ENCODE data around the gene TBC1D9B. TPM values are rescaled to one million over a fixed set of nuclear protein-coding genes. Genes with fewer than 3 reads are reported as not detected.

TBC1D9B gene
- total RNA-seq, 1 donor from 2014 or later, result 95.0 TPM

DNA sequence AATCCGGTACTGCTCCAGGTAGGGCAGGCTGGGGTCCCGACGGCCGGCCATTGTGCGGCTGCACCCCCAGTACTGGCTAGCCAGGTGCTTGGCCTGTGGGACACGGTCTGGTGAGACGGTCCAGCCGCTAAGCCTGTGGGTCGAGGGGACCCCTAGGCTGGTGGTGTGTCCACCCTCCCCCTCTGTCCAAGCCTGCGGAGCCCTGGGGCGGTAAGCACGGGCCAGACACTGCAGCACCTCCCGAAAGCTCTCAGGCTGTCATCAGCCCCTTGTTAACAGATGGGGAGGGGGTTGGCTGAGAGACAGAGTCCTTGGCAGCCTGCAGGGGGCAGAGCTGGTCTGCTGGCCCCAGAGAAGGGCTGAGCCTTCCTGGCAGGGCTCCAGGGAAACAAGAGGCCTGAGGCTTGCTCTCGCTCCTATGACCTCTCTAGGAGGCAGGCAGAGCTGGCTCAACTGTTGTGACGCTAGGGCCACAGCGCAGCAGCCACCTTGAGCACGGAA is 37.2 kb downstream of the TBC1D9B start:
- intact Hi-C loops (cut with micrococcal nuclease), result no loop called here

DNA sequence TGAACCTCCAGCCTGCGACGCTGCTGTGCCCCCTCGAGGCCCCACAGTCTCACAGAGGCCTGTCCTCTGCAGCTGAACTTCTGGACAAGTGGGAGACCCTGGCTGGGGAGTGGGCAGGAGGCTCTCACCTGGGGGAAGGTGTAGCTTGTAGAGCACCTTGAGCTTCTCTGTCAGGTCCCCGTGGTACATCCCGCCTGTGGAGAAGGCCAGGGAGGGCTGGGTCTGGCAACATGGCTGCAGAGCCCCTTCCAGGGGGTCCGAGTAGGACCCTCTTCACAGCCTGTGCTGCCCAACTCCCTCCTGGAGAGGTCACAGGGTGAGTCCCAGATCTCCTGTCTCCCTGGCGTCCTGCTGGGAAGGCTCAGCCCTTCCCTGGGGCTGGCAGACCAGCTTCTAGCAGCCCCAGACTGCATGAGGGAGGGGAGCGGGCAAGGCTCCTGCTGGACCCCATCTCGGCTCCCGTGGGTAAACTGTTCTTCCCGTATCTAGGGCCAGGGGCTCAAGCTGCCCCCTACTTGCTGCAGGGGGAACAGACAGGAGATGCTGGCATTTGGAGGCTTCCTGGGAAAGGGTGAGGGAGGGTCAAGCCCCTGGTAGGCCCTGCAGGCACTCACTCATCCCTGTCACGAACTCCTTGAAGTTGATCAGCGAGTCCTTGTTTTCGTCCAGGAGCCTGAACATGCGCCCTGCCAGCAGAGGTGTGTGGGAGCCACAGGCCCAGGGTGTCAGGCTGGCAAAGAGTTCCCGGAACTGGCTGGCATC is 37.9 kb downstream of the TBC1D9B start:
- intact Hi-C loops (cut with micrococcal nuclease), result no loop called here

DNA sequence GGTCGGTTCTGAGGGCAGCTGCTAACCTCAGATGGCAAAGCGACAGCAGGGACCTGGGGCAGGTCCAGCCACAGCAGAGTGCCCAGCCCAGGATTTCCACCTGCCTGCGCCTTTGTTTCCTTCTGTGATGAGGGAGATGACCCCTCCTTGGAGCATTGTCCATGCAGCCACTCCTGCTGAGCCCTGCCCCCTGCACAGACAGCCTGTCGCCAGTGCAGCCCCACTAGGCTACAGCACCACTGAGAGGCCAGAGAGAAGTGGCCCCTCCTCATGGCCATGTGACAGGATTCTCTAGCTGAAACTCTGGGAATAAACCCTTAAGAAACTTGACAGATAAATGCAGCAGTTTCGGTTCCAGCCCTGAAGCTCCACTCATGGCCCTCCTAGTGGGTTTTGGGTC is 38.6 kb downstream of the TBC1D9B start:
- intact Hi-C loops (cut with micrococcal nuclease), result no loop called here

DNA sequence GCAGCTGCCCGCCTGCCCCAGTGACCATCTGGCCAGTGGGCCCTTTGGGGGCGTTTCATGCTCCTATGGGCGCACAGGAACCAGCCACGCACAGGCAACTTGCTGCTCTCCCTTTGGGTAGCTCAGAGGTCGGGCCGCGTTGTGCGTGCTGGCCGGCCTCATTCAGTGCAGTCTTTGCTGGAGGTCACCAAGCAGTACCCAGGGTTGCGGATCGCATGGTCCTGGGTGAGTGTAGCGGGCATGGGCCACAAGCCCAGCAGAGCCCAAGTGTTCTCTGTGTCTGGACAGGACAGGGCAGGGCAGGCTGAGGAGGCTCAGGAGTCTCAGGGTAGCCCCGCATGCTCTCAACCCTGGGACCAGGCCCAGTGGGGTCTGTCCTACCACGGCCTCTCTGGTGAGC is 39.2 kb downstream of the TBC1D9B start:
- intact Hi-C loops (cut with micrococcal nuclease), result no loop called here

DNA sequence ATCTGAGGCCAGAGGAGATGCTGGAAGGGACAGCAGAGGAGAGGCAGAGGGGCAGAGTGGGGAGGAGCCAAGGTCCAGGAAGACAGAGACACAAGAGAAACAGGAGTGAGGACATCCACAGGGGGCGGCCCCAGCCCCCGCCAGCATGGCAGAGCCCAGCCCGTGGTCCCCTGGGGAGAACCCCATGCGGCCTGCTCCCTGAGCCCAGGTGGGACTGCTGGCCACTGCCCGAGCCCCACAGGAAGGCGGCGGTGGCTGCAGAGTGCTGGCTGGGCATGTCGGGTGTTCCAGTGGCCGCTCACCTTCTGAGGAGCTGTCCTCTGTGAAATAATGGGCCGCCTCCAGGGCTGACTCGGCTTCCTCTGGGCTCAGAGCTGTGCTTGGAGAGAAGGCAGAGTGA is 40.2 kb downstream of the TBC1D9B start:
- intact Hi-C loops (cut with micrococcal nuclease), result no loop called here

DNA sequence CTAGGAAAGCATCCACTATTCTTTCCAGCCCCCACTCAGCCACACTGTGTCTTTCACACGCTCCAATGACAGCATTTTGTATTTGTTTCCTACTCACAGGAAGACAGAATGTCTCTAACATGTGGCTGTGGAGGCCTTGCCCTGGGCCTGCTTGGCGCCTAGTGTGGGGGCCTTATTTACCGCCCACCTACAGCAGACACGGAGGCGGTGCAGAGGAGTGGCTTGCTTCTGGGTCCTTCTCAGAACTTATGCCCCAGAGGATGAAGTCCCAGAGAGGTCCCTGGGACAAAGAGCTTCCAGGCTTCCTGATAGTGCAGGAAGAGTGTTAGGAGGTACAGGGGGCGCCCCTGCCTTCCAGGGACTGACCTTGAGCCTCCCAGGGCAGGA is 40.6 kb downstream of the TBC1D9B start:
- intact Hi-C loops (cut with micrococcal nuclease), result no loop called here

DNA sequence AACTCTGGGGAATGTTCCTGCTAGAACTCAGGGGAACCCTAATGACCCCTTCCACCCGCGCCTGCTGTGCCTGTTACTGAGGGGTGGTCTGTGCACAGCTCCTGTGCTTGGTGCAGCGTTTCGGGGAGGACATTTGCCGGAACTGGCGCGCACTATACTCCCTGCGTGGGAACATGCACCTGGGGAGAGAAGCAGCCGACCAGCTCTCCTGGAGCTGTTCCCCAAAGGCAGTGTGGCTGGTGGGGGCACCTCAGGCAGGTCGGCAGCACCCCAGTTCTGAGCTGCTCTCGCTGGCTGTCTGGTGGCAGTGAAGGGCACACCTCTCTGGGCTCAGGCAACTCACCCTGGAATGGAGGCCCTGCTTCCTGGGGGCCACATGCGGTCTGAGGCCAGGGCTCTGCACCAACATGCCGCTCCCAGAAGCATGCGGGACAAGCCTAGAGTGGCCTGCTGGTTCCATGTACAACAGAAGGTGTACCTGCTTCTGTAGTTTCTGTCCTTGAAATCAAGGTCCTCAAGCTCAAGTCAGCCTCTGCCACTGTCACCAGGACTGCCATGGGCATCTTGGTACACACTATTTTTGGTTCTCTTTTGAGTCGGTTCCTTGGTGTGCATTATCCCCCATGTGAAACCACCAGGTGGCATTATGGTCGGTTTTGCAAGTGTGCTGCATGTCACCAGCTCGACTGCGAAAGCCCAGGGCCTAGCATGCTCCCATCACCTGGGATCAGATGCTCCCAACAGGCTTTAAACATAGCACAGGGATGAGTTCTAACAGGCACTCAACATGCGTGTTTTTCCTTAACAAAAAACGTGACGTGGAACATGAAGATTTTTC is 41.2 kb downstream of the TBC1D9B start:
- intact Hi-C loops (cut with micrococcal nuclease), result no loop called here

DNA sequence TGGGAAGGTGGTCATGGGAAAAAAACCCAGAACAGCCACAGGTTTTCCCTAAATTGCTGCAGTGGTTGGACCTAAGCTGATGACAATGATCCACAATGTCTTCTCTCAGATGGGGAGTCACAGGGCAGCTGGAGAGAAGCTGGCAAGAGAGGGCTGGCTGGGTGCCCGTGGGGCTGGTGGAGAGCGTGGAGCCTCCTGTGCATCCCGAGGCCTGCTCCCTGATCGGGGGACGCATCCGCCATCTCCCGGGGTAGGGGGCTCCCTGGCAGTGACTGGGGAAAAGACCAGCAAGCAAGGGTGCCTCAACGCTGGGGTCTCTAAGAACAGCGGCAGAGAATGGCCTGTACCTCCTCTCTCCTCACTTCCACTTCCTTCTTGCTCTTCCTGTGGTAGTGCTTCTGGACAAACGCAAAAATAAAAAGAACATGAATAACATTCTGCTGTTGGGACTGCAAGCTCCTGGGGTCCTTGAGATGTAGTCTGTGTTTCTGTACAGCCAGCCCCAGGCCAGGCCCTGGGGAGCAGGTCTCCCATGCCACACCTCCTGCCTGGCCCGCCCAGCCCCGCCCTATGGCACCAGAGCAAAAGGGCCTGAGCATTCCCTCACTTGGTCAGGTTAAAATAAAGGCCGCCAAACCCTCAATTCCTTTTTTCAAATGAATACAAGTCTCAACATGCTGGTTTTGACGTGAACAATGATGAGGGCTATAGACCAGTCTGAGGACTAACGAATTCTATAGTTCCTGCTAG is 42.0 kb downstream of the TBC1D9B start:
- intact Hi-C loops (cut with micrococcal nuclease), result no loop called here

DNA sequence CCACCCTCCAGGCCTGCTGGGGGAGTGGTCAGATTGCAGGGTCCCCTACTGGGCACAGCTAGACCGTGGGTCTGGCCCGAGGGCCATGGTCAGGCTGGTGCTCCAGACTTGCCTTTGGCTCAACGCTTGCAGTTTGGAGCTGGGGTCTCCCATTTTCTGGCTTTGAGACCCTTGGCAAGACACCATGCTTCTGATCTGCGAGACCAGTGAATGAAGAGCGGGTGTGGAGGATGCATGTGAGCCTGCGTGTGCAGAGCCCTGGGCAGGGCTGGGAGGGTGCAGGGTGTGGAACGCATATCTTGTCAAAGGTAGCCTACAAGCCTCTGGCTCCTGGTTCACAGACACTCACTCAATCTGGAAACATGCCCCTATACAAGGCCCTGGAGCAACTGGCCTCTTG is 43.0 kb downstream of the TBC1D9B start:
- intact Hi-C loops (cut with micrococcal nuclease), result no loop called here

DNA sequence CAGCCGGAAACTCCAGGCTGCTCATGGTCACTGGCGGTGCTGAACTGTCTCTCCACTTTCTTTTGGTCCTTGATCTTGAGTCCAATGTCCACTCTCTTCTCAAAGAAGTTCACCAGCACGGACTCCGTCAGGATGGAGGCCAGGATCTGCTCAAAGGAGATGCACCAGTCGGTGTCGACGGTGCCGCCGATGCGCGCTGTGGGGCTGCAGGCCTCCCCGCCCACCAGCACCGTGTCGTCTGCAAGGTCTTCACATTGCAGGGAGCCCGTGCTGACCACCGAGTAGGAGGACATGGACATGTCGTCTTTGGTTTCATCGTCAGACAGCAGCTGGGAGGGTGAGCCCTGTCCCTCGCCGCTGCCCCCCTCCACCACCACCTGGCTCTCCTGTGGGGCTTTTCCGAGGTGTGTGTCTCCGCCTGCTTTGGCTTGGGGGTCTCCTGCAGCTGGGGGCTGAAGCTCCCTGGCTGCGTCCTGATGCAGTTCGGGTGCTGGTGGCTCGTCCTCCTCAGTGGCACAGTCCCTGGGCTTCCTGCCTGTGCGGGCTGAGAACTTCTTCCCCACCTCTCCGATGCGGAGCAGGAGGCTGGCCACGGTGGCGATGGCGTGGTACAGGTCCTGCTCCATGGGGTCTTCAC is 44.1 kb downstream of the TBC1D9B start:
- intact Hi-C loops (cut with micrococcal nuclease), result no loop called here

DNA sequence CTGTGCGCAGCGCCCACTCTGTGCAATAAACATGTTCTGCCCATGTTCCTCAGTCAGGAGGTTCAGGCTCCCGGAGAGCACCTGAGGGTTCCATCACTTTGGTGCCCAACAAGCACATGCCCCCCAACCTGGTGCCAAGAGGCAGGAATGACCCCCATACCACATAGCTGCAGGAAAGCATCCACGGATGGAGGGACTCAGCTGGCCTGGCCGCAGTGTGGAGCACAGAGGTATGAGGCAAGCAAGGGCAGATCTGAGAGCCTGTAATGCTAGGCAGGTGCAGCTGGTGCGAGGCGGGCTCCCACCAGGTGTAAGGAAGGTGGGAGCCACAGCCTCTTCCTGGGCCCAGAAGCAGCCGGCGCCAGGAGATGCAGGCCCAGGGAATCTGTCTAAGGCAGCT is 44.8 kb downstream of the TBC1D9B start:
- intact Hi-C loops (cut with micrococcal nuclease), result no loop called here

DNA sequence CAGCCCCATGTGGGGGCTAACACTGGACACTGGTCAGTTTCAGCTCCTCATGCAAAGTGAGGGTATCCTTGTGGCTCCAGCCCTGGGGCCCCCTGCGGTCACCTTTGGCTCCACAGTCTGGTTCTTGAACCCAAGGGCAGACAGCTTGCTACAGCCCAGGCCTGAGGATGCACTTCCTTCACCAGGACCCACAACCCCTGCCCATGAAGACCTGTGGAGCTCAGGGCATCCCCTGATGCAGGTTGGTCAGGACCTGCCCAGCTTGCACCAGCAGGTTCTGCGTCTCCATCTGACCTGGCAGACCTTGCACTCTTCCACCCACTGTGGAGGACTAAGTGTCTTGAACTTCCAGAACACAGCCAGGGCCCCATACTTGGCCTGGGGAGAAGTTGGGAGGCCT is 45.4 kb downstream of the TBC1D9B start:
- intact Hi-C loops (cut with micrococcal nuclease), result no loop called here

DNA sequence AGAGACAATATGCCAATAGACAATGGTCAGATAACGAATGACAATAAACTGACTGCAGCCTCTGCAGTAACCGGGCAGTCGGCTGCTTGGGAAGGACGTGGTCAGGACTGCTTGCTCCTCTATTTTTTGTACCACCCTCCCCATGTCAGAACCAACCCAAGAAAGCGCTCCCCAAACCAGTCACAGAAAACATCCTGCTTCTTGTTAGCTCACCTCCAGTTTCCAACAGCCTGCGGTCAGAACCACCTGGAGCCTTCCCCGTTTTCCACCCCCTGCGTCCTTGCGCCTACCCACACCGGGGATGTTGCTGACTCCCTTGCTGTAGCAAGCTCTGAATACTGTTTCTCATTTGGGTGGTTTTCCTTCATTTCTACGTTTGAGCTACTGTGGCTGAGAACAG is 47.4 kb downstream of the TBC1D9B start:
- intact Hi-C loops (cut with micrococcal nuclease), result no loop called here

DNA sequence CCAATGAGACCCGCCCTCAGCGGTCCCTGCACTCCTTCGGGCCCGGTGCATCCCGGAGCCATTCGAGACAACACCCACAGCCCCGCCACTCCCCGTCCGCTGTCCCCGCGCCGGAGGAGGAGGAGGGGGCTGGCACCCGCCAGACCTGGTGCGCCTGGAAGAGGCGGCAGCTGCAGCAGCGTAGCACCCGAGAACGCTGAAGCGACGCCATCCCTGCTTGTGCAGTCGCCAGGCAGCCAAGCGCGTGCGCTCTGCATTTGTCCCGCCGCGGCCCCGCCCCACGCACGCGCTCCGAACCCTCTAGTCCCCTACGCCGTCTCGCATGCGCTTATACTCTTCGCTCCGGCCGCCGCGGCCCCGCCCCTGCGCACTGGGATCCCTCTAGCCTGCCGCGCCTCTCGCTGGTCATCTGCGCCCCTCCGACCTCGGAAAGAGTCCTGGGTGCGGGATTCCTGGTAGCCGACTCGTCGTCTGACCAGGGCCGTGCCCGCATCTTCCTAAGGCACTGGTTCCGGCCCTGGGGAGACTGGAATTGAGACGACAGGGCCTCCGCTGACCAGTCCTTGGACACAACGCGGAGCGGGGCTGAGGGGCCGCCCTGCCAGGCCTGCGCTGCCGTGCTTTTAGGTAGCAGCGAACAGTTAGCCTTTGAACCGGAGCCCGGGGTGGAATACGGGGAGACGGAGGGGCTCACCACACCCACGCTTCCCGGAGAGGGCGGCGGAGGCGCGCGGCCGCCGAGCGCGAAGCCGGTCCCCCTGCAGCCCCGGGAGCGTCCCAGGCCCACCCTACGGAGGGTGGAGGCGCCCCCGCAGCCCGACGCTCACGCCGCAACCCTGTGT is 48.9 kb downstream of the TBC1D9B start, which contains the start of gene MRNIP:
Gene MRNIP (minus strand): TSS at position 232 of the 842 bp plus-strand sequence. CDS start 21 bp downstream, at position 211.
- intact Hi-C loops (cut with micrococcal nuclease), result loop anchor here (1.0 to 2.0 kb wide), 5 partner anchors 23 to 96 kb away; partner anchors contain the start of genes SQSTM1 and TBC1D9B

DNA sequence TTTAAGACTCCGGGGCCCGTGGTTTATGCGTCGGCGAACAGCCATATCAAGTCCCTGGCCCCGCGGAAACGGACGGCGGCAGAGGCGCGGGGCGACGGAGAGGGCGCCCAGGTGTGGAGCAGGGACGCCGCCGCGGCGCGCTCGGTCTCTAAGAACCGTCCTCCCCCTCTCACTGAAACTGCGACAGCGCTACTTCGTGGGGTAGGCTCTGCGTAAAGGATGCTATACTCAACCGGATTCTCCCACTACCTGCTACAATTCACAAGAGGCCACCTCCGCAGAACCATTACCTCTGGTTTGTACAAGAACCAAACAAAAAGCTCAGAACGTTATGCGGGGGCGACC is 49.5 kb downstream of the TBC1D9B start:
- intact Hi-C loops (cut with micrococcal nuclease), result loop anchor here (1.0 to 2.0 kb wide), 5 partner anchors 22 to 95 kb away; partner anchors contain the start of genes SQSTM1 and TBC1D9B

DNA sequence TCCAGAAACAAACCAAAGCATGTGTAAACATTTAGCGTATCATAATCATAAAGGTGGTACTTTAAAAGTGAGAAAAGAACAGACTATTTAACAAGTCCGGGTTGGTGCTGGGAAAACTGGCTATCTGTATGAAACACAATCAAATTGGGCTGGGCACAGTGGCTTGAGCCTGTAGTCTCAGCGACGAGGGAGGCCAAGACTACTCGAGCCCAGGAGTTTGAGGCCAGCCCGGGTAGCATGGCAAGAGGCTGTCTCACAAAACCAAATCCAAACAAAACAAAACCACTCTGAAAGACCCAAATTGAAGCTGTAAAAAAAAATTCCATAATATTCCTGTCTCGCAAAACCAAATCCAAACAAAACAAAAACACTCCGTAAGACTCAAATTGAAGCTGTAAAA is 53.3 kb downstream of the TBC1D9B start:
- intact Hi-C loops (cut with micrococcal nuclease), result no loop called here

DNA sequence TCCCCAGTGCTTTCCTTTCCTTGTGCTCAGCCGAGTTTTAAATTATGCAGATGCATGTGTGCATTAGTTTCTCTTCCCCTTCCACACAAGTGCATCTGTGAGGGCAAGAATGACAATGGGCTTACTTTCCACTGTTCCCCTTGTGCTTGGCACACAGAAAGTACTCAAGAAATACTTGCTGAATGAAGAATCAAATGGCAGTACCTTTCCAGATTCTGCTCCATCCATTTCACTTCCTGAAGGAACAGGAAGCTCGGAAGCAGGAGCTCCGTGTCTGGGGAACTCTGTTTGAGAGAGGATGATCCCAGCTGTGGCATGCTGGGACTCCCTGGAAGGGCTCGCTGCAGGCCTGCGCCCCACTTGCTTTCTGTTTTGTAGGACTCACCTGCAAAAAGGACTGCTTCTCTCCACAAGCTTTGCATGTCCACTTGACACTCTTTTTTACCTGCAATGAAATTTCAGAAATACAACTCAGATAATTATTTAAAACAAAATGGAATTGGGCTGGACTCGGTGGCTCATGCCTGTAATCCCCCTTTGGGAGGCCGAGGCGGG is 54.6 kb downstream of the TBC1D9B start:
- intact Hi-C loops (cut with micrococcal nuclease), result no loop called here

DNA sequence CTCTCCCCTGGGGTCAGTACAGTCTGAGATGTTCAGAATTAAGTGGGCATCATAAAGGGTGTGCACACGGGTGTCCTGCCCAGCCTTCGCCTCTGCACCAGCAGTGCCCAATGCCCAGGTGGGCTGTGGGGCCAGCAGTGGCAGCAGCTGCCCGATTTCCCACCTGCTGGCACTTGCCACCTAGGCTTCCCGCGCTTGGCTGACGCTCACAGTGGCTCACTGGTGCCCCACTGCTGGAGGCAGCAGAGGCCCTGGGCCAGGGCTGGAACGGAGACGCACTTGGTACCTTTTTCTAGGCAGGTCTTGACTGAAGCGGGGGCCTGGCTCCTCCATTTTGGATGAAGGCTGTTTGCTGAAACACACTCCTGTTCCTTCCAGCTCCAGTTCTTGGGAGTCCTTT is 66.1 kb downstream of the TBC1D9B start:
- intact Hi-C loops (cut with micrococcal nuclease), result no loop called here

DNA sequence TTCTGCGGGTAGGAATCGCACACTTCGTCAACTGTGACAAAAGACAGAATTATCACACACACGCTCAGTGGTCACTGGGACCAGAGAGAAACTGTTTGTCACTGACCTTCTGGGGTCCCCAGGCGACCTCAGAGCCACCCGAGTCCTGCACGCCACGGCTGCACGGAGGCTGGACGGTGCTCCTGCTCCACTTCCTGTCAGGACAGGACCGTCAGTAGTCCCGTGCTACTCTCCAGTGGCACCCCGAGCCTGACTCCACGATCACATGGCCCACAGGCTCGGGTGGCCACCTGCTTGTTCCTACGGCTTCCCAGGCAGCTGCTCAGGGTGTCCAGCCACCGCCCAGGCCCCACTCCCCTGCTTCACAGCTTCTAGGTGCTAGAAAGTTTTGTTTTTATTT is 66.9 kb downstream of the TBC1D9B start:
- intact Hi-C loops (cut with micrococcal nuclease), result no loop called here

DNA sequence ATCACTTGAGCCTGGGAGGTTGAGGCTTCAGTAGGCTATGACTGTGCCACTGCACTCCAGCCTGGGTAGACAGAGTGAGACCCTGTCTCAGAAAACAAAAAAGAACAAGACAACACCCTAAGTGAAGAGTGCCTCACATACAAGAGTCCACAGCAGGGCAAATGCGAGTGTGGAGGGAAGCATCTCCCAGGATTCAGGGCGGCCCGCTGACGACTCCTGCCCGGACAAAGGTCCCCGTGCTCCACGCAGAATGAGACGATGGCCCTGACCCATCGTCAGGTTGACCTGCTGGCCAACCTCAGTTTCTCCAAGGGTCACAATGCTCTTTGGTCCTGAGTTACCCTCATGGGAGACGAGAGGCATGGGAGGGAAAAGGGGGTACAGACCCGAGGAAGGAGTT is 67.4 kb downstream of the TBC1D9B start:
- intact Hi-C loops (cut with micrococcal nuclease), result no loop called here
